HG02870 (cell line): ENCODE measurements around the gene CDYL.

Experiments used
- ATAC-seq: cut with Tn5 transposase; IDR thresholded peaks from one replicate; pipeline ENCODE4 v1.9.1; 2021; ENCODE audit warnings: mild to moderate bottlenecking, moderate library complexity; ENCODE audit not compliant: unreplicated experiment

The CDYL gene

DNA sequence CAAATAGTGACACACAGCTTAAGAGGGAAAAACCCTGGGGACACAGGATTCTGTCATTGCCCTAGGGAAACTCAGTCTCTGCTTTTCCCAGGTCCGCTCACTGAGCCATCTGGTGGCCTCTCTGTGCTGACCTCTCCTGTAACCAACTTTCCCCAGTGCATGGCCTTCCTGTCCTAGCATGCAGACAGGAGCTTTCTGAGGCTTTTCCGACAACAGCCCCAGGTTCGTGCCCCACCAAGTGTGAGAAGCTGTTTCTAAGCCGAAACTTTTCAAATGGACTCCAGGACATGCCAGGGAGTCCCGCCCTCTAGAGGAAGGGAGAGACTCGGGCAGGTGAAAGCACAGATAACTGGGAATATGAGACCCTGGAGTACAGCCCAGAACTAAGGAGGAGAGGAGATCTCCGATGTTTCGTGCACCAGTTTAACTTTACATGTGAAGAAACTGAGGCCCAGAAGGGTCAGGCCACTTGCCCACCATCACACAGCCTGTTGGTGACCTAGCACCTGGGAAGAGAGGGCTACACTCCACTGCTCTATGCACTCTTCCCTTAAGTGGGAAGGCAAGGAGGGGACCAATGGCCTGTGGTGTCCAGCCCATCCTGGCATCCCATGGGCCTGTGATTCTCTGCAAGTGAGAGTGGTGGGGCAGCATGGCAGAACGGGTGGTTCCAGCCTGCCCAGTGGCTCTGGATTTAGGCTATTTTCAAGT, 181.5 kb downstream of the CDYL start:
- ATAC-seq: no peak

GRCh38 chr6:4958624-4959023, 182.4 kb downstream of the CDYL start:
- ATAC-seq: no peak

GRCh38 chr6:4961322-4962168, 185.3 kb downstream of the CDYL start:
- no peak for ATAC-seq

DNA sequence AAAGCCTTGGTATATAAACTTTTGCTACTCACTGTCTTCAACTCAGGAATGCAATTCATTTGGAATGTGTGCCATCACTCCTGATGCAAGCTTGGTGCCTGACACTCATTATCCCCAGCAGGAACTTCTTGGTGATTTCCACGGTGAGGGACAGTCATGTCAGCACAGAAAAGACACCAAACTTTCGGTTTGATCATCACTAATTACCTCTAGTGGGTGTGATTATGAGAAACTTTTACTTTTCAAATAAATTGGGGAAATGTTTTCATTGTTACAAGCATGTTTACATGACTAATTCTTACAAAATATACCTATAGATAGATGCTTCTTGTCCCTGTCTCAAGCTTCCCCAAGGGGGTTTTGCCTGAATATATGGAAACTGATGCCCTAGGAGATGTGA, 186.7 kb downstream of the CDYL start:
- no peak for ATAC-seq

- no peak for ATAC-seq
Observed at GRCh38 chr6:4964675-4965561, 188.7 kb downstream of the CDYL start.

- no peak for ATAC-seq
Observed at GRCh38 chr6:4965562-4966389, 189.6 kb downstream of the CDYL start.

GRCh38 chr6:4967301-4968030, 191.3 kb downstream of the CDYL start:
- ATAC-seq: no peak

DNA sequence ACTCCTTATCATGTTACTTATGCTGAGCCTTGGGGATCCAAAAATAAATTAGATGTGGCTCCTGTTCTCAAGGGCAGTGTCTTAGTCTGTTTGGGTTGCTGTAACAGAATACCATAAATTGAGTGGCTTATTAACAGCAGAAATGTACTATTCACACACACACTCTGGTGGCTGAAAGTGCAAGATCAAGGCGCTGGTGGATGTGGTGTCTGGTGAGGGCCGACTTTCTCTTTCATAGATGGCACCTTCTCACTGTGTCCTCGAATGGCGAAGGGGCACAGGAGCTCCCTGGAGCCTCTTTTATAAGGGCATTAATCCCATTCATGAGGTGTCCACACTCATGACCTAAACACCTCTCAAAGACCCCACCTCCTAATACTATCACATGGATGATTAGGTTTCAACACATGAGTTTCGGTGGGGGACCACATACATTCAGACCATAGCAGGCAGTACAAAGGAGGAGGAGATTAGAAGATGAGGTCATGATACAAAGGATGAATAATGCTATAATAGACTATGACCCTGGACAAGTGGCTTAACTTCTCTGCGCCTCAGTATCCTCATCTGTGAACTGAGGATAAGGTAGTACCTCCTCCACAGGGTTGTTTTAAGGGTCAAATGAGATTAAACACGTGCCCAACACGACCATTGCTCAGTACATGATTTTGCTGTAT, 193.5 kb downstream of the CDYL start:
- no peak for ATAC-seq

DNA sequence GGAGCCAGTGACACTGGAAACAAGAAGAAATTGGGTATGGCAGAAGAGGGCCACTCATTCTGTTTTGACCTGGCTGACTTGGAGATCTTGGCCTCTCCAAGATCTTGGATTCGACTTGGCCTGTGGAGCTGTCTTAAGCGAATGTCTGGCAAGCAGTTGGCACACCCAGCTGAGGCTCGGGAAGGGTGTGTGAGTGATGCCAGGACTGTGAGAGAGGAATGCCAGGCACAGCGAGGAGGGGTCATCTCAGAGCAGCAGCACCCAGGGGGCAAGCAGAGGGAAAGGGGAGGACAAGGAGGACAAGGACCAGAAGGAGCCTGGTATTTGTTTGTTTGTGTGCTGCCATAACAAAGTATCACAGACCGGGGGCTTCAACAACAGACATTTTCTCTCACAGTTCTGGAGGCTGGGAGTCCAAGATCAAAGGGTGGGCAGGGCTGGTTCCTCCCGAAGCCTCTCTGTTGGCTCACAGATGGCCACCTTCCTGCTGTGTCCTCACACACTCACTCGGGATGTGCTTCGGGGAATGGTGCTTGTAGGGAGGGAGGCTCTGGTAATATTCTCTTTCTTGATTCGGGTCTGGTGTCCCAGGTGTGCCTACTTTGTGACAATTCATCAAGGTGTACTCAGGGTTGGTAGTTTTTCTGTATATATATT, 194.7 kb downstream of the CDYL start:
- no peak for ATAC-seq

DNA sequence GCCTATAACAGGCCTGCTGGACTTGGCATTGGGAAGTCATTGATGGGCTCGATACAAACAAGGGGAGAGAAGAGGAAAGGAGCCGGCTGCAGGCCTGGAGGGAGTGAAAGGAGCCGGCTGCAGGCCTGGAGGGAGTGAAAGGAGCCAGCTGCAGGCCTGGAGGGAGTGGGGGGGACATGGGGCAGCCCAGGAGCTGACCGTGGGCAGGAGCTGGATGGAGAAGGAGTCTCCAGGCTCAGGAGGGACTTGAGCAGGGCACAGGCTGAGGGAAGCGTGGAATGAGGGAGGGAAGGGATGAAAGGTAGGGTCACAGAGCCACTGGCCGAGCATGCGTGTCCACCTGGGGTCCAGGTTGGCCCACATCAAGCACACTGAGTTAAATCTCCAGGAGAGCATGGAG, 195.6 kb downstream of the CDYL start:
- ATAC-seq: no peak

DNA sequence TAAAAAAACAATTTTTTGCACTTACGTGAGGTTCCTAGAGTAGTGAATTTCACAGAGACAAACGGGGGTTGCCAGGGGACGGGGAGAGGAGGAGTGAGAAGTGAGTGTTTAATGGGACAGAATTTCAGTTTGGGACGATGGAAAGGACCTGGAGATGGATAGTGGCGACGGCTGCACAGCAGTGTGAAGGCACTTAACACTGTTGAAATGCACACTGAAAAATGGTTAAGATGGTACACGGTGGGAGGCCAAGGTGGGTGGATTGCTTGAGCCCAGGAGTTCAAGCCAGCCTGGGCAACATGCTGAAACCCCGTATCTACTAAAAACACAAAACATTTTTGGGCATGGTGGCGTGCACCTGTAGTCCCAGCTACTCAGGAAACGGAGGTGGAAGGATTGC, 196.2 kb downstream of the CDYL start:
- no peak for ATAC-seq

DNA sequence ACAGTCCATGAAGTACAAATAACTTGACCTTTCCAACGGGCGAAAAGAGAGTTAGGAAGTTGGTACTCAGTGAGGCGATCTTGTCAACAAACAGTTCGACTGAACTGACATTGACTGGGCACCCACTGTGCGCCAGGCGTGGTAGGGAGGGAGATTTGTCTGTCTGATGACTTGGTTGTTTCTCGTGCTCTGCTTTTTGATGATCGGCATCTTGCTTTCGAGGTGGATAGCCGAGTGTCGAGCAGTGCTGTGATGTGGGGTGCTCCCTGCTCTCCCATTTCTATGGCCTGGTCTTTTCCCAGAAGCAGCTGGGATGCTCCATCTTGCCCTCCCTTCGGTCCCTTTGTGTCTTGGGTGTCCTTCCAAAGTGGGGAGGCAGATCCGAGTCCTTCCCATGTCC, 197.2 kb downstream of the CDYL start:
- ATAC-seq: no peak

GRCh38 chr6:4973982-4974745, 198.0 kb downstream of the CDYL start:
- no peak for ATAC-seq

GRCh38 chr6:4974962-4975361, 198.8 kb downstream of the CDYL start:
- no peak for ATAC-seq

DNA sequence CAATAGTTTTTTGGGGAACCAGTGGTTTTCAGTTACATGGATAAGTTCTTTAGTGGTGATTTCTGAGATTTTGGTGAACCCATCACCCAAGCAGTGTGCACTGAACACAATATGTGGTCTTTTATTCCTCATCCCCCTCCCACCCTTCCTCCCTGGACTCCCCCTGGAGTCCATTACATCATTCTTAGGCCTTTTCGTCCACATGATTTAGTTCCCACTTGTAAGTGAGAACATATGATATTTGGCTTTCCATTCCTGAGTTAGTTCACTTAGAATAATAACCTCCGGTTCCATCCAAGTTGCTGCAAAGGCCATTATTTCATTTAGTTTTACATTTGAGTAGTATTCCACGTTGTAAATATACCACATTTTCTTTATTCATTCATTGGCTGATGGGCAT, 199.3 kb downstream of the CDYL start:
- ATAC-seq: no peak

DNA sequence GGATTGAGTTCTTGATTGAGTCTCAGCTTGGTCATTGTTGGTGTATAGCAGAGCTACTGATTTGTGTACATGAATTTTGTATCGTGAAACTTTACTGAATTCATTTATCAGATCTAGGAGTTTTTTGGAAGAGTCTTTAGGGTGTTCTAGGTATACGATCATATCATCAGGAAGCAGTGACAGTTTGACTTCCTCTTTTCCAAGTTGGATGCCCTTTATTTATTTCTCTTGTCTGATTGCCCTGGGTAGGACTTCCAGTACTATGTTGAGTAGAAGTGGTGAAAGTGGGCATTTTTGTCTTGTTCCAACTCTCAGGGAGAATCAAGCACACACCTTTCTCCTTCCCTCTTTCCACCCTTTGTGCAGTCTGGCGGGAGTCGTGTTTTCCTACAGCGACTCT, 201.3 kb downstream of the CDYL start:
- no peak for ATAC-seq

GRCh38 chr6:4979426-4979825, 203.2 kb downstream of the CDYL start:
- ATAC-seq: no peak

GRCh38 chr6:4981761-4982160, 205.6 kb downstream of the CDYL start:
- no peak for ATAC-seq
